K562 (cell line): ENCODE results near the gene NFATC1.

Experiments
- ARNT ChIP-seq, 2 experiments: fragments of 450-650 bp; IDR thresholded peaks; 2 replicates each; pipeline ENCODE4 v1.6.1; 2016; ENCODE audit warnings: mild to moderate bottlenecking in 1 of 2
- CBX5 ChIP-seq: IDR thresholded peaks from 2 replicates; pipeline ENCODE4 v1.6.1; 2014; ENCODE audit warnings: low read depth, borderline replicate concordance
- TBP ChIP-seq: optimal IDR thresholded peaks from 2 replicates; pipeline ENCODE3; 2011; ENCODE audit warnings: low read depth, low read length, improper control_type of control experiment

DNA sequence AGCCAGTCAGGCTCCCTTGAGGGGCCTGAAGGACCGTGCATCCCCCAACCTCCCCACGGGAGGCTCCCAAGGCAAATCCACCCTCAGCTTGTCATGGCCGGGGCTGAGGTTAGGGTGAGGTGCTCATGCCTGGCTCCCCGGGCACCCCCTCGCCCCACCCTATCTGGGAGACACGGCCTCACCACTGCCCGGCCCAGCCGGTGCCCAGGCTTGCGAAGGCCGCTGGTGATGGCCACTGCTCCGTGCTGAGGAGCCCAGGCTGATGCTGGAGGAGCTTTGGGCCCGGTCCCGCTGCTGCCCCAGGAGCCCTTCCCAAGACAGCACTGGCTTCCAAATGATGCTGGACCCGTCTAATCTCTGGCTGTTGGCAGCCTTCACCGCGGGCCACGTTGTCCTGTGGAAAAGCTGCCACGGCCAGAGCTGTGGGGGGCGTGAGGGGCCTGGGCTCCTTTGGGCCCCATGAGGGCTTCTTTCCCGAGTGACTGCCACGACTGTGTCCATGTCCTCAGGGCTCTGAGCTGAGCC is 148.2 kb downstream of the NFATC1 start:
- TF ChIP-seq TBP (no peak), CBX5 (no peak), ARNT (IDR thresholded peaks at IDR 0.05) (no peak)
